HG03175 (cell line): ENCODE measurements around the gene TMEM260.
A peak's percentile ranks its signal among the peaks of the same experiment; 100 is the strongest.
"Not testable (repeated sequence)": the region's sequence is repeated elsewhere in the genome, so short reads cannot be mapped to it uniquely, and the experiment has no call there.

Experiments
- ATAC-seq: cut with Tn5 transposase; IDR thresholded peaks from one replicate; pipeline ENCODE4 v1.9.1; 2021; ENCODE audit warnings: mild to moderate bottlenecking, moderate library complexity; ENCODE audit not compliant: unreplicated experiment

TMEM260 gene

GRCh38 chr14:56666716-56667115 is 87.1 kb downstream of the TMEM260 start:
- ATAC-seq = no peak

GRCh38 chr14:56667290-56667689 is 87.7 kb downstream of the TMEM260 start:
- not testable (repeated sequence) for ATAC-seq

- no peak for ATAC-seq
Observed at GRCh38 chr14:56676042-56676441, 96.4 kb downstream of the TMEM260 start.

GRCh38 chr14:56678838-56679237 is 99.2 kb downstream of the TMEM260 start:
- peak; percentile 55 for ATAC-seq

- ATAC-seq = no peak
Observed at GRCh38 chr14:56686416-56686815, 106.8 kb downstream of the TMEM260 start.

GRCh38 chr14:56687123-56687522 is 107.5 kb downstream of the TMEM260 start:
- ATAC-seq = no peak

GRCh38 chr14:56694609-56695008 is 115.0 kb downstream of the TMEM260 start:
- ATAC-seq = no peak

- not testable (repeated sequence) for ATAC-seq
Observed at GRCh38 chr14:56695216-56695615, 115.6 kb downstream of the TMEM260 start.
